CD4-positive, alpha-beta T cell (primary cell): ENCODE results near the gene TTC39A. TPM values are rescaled to one million over a fixed set of nuclear protein-coding genes. Genes with fewer than 3 reads are reported as not detected.

Source experiments
- ATAC-seq: fragments of 200-7000 bp; cut with Tn5 transposase; one replicate; pipeline ENCODE4 v1.10.0; 2022; ENCODE audit warnings: mild to moderate bottlenecking; ENCODE audit not compliant: poor library complexity
- CTCF ChIA-PET: fragments of 350-600 bp; sonication (Branson Sonifier 250); formaldehyde crosslinking; loops from one replicate; lab custom pipeline; 2021; ENCODE audit warnings: antibody characterized with exemption, inconsistent platforms; lab: Charles Lee
- POLR2A ChIA-PET: fragments of 350-600 bp; sonication (Branson Sonifier 250); formaldehyde crosslinking; loops from one replicate; lab custom pipeline; 2021; ENCODE audit warnings: antibody characterized with exemption, inconsistent platforms; lab: Charles Lee
- DNase-seq, 14 experiments: peaks; one replicate each; pipeline ENCODE4 v3.0.0-alpha.2; 2013 to 2020; ENCODE audit warnings: mixed read lengths in 2 of 14
- H3K27ac ChIP-seq, 2 donors: one replicate each; pipeline versions ENCODE4 v1.5.1 to v1.7.0; 2013; ENCODE audit warnings: low read length in 2 of 2, low read depth in 1 of 2, mild to moderate bottlenecking in 1 of 2
- H3K27me3 ChIP-seq, 2 experiments: 1 replicate in 1 of 2; 2 replicates in 1 of 2; pipeline versions ENCODE4 v1.6.1 to v1.7.0; 2013; ENCODE audit warnings: low read length in 2 of 2, control low read depth in 1 of 2, mild to moderate bottlenecking in 1 of 2, moderate library complexity in 1 of 2; ENCODE audit not compliant: insufficient read depth in 2 of 2, control insufficient read depth in 1 of 2
- H3K36me3 ChIP-seq: one replicate; pipeline ENCODE4 v1.6.1; 2013; ENCODE audit warnings: low read length, control low read depth; ENCODE audit not compliant: insufficient read depth
- H3K4me1 ChIP-seq: one replicate; pipeline ENCODE4 v1.6.1; 2013; ENCODE audit warnings: low read length, control low read depth; ENCODE audit not compliant: insufficient read depth
- H3K4me3 ChIP-seq: one replicate; pipeline ENCODE4 v1.5.1; 2013; ENCODE audit warnings: mild to moderate bottlenecking, low read length, moderate library complexity
- H3K9me3 ChIP-seq, 2 experiments: 1 replicate in 1 of 2; 2 replicates in 1 of 2; pipeline versions ENCODE4 v1.6.1 to v1.7.0; 2013; ENCODE audit warnings: low read length in 2 of 2, mild to moderate bottlenecking in 2 of 2, control low read depth in 1 of 2, moderate library complexity in 1 of 2; ENCODE audit not compliant: control insufficient read depth in 1 of 2, insufficient read depth in 1 of 2
- H3K27ac Mint-ChIP-seq: one replicate; pipeline ENCODE4 v1.8.0; 2020; ENCODE audit warnings: mixed read lengths
- H3K27me3 Mint-ChIP-seq: one replicate; pipeline ENCODE4 v1.8.0; 2021; ENCODE audit warnings: mixed read lengths
- H3K36me3 Mint-ChIP-seq: one replicate; pipeline ENCODE4 v1.8.0; 2021; ENCODE audit warnings: low read depth, mixed read lengths
- H3K4me1 Mint-ChIP-seq: one replicate; pipeline ENCODE4 v1.8.0; 2021; ENCODE audit warnings: low read depth, mixed read lengths
- H3K4me3 Mint-ChIP-seq: one replicate; pipeline ENCODE4 v1.8.0; 2020; ENCODE audit warnings: mild to moderate bottlenecking, mixed read lengths
- H3K9me3 Mint-ChIP-seq: one replicate; pipeline ENCODE4 v1.8.0; 2020; ENCODE audit warnings: mixed read lengths
- CTCF ChIP-seq: fragments of 200-600 bp; IDR thresholded peaks from one replicate; pipeline ENCODE4 v1.8.0; 2022; ENCODE audit warnings: antibody characterized with exemption, mild to moderate bottlenecking
- intact Hi-C, 2 experiments: fragments of 100-400 bp; cut with DNase I in 1 of 2; cut with micrococcal nuclease in 1 of 2; formaldehyde crosslinking; loops; one replicate each; pipeline versions ENCODE4 v1.15.1 to v1.9.0; 2023 to 2025; cut with DNase I, micrococcal nuclease
- total RNA-seq, 174 experiments: library from RNA in 2 of 174; stranded (reverse) in 2 of 174; gene quantifications; one replicate each; pipeline ENCODE4 v1.2.3 and lab custom pipeline; 2021 to 2026

TTC39A gene
- total RNA-seq, 2 experiments from 2014 or later, result not detected

- CTCF ChIA-PET, result no interaction called here
- H3K4me1 ChIP-seq, result no peaks in the 10 kb centered on the region
- no peaks in the 10 kb centered on the region for H3K36me3 Mint-ChIP-seq
- no peak overlapping the region for H3K27ac Mint-ChIP-seq
- no peak overlapping the region for H3K27ac ChIP-seq
- H3K4me1 Mint-ChIP-seq, result no peaks in the 10 kb centered on the region
- no peak for DNase-seq
- H3K4me3 Mint-ChIP-seq, result no peak overlapping the region
- no peak for TF ChIP-seq CTCF
- ATAC-seq, result no peak
- intact Hi-C loops, result no loop called here
- H3K36me3 ChIP-seq, result no peaks in the 10 kb centered on the region
- H3K4me3 ChIP-seq, result no peak overlapping the region
- POLR2A ChIA-PET, result no interaction called here
- peaks cover 13% of the 10 kb centered on the region for H3K27me3 Mint-ChIP-seq
- no peaks in the 10 kb centered on the region for H3K9me3 ChIP-seq
- peaks cover 4 to 7% of the 10 kb centered on the region in 2 experiments for H3K27me3 ChIP-seq
- no peaks in the 10 kb centered on the region for H3K9me3 Mint-ChIP-seq
Measured at GRCh38 chr1:51322417-51323101, 7.8 kb downstream of the TTC39A start.

GRCh38 chr1:51321924-51322280 is 8.5 kb downstream of the TTC39A start:
- DNase-seq (no peak), ATAC-seq (no peak)
- H3K36me3 ChIP-seq, result no peaks in the 10 kb centered on the region
- no peaks in the 10 kb centered on the region for H3K9me3 Mint-ChIP-seq
- H3K4me1 Mint-ChIP-seq, result no peaks in the 10 kb centered on the region
- no peaks in the 10 kb centered on the region for H3K36me3 Mint-ChIP-seq
- no peak overlapping the region for H3K27ac ChIP-seq
- H3K4me1 ChIP-seq, result no peaks in the 10 kb centered on the region
- peaks cover 2 to 7% of the 10 kb centered on the region in 2 experiments for H3K27me3 ChIP-seq
- H3K27me3 Mint-ChIP-seq, result peaks cover 9% of the 10 kb centered on the region
- H3K4me3 ChIP-seq, result no peak overlapping the region
- intact Hi-C loops, result no loop called here
- no peaks in the 10 kb centered on the region for H3K9me3 ChIP-seq
- H3K4me3 Mint-ChIP-seq, result no peak overlapping the region
- CTCF ChIA-PET, result no interaction called here
- no peak overlapping the region for H3K27ac Mint-ChIP-seq
- POLR2A ChIA-PET, result no interaction called here
- no peak for TF ChIP-seq CTCF

GRCh38 chr1:51320967-51321923 is 9.1 kb downstream of the TTC39A start:
- Histone ChIP-seq H3K27ac (no peak overlapping the region), H3K4me3 (no peak overlapping the region), H3K9me3 (no peaks in the 10 kb centered on the region), H3K36me3 (no peaks in the 10 kb centered on the region), H3K27me3 (peaks cover 0 to 3% of the 10 kb centered on the region in 2 experiments), H3K4me1 (no peaks in the 10 kb centered on the region)
- peaks cover 6% of the 10 kb centered on the region for H3K27me3 Mint-ChIP-seq
- intact Hi-C loops, result no loop called here
- no peak overlapping the region for H3K4me3 Mint-ChIP-seq
- ChIA-PET CTCF (no interaction called here), POLR2A (no interaction called here)
- TF ChIP-seq CTCF, result no peak
- no peak for ATAC-seq
- no peaks in the 10 kb centered on the region for H3K9me3 Mint-ChIP-seq
- no peaks in the 10 kb centered on the region for H3K4me1 Mint-ChIP-seq
- H3K27ac Mint-ChIP-seq, result no peak overlapping the region
- DNase-seq, result no peak
- no peaks in the 10 kb centered on the region for H3K36me3 Mint-ChIP-seq
